GM10847 (cell line): ENCODE data around the gene TSC22D2.

Experiments used
- POLR2A ChIP-seq: IDR thresholded peaks from 2 replicates; pipeline ENCODE4 v1.6.1; 2011; ENCODE audit not compliant: insufficient read length; ENCODE audit errors: extremely low read depth

The TSC22D2 gene

DNA sequence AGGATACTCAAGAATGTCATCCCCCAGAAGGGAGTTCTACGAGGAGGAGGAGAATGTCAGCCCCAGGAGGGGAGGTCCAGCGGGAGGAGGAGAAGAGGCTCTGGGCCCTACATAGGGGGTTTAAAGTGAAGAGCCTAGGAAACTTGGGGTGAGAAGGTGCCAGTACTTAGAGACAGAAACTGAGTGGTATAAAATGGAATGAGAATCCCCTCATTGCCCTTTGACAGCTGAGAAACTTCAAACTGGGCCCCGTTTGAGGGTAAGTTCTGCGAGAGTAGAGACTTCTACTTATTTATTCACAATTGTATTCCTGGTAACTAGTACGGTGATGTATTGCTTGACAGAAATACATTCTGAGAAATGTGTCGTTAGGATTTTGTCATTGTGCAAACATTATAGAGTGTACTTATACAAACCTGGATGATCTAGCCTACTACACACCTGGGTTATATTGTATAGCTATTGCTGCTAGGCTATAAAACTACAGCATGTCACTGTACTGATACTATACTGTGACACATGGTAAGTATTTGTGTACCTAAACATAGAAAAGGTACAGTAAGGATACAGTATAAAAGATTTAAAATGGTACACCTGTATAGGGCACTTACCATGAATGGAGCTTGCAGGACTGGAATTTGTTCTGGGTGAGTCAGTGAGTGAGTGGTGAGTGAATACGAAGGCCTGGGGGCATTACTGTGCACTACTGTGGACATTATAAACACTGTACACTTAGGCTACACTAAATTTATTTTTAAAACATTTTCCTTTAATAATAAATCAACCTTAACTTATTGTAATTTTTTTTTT is 62.0 kb downstream of the TSC22D2 start:
- no peak for TF ChIP-seq POLR2A

- no peak for TF ChIP-seq POLR2A
Observed at GRCh38 chr3:150472421-150472820, 64.3 kb downstream of the TSC22D2 start.

- TF ChIP-seq POLR2A = no peak
Observed at GRCh38 chr3:150479370-150479769, 71.3 kb downstream of the TSC22D2 start.

GRCh38 chr3:150480877-150481276 is 72.8 kb downstream of the TSC22D2 start:
- no peak for TF ChIP-seq POLR2A

DNA sequence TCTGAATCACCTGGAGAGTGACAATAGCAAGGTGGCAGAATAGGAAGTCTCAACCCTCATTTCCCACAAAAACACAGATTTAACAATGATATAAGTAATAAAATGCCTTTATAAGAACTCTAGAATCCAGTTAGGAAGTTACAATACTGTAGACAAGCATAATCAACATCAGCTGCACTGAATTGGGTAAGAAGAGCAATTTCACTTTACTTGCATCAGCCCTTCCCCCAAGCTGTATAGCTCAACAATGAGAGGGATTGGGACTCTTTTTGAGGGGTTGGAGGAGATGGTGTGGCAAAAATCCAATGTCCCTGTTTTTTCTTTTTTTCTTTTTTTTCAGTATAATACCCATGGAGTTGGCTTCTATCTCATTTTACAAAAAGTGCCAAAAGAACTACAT is 75.1 kb downstream of the TSC22D2 start:
- no peak for TF ChIP-seq POLR2A

DNA sequence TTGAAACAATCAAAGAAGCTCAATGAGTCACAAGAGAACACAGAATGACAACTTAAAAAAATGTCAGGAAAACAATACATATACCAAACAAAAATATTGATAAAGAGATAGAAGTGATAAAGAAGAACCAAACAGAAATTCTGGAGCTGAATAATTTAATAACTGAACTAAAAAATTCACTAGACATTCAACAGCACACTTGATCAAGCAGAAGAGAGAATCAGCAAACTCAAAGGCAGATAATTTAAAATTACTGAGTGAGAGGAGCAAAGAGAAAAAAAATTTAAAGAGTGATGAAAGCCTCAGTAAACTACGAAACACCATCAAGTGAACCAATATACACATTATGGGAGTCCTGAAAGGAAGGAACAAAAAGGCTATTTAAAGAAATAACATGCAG is 76.3 kb downstream of the TSC22D2 start:
- TF ChIP-seq POLR2A = no peak

GRCh38 chr3:150488867-150489266 is 80.8 kb downstream of the TSC22D2 start:
- TF ChIP-seq POLR2A = no peak

GRCh38 chr3:150490277-150490986 is 82.3 kb downstream of the TSC22D2 start:
- no peak for TF ChIP-seq POLR2A

DNA sequence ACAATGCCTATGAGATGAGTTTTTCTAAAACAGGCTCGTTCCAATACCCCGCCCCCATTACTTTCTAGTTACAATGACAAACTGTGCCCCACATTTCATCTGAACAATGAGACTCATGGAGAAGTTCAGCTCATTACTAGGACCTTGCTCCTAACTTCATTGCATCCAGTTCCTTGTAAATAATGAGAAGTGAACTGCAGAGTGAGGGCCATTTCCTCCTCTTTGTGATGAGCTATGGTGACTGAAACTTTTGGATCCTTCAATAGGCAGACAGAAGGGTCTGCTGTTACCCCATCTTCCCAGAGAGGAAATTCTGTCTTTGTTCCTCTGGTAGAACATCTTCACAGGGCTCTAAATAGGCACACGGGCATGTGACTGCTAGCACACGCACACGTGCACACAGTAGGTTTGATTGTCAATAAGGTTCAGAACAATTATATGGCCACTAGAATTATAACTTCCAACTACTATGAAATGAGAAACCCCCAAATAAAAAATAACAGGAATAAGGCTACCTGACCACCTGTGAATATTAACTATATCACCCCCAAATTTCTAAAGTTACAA is 86.4 kb downstream of the TSC22D2 start:
- no peak for TF ChIP-seq POLR2A

- TF ChIP-seq POLR2A = no peak
Observed at GRCh38 chr3:150495149-150495548, 87.1 kb downstream of the TSC22D2 start.

DNA sequence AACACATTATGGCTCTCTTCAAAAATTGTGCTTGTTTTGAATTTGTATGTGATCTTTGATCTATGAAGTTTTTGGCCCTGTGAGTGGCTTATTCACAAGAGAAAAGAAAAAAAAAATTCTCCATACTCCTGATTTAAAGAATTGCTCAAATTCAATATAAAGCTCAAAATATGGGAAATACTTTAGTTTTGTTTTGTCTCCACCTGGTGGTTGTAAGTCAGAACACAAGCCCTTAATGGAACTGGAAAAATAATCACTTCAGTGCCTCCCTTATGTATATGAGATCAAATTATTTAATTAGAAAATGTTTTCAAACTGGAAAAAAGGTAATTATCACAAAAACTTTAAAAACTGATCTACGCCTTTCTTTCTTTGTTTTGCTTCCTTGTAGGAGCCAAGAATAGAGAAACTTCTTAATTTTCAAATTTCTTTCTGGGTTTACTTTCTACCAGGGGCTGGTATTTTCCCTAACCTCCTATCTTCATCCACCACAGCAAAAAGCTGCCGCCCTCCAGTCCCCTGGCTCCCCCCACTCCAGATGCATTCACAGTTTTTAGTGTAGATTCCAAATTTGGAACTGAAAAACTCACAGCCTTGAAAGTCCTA is 87.6 kb downstream of the TSC22D2 start:
- TF ChIP-seq POLR2A = no peak

- TF ChIP-seq POLR2A = no peak
Observed at GRCh38 chr3:150497956-150498355, 89.9 kb downstream of the TSC22D2 start.

DNA sequence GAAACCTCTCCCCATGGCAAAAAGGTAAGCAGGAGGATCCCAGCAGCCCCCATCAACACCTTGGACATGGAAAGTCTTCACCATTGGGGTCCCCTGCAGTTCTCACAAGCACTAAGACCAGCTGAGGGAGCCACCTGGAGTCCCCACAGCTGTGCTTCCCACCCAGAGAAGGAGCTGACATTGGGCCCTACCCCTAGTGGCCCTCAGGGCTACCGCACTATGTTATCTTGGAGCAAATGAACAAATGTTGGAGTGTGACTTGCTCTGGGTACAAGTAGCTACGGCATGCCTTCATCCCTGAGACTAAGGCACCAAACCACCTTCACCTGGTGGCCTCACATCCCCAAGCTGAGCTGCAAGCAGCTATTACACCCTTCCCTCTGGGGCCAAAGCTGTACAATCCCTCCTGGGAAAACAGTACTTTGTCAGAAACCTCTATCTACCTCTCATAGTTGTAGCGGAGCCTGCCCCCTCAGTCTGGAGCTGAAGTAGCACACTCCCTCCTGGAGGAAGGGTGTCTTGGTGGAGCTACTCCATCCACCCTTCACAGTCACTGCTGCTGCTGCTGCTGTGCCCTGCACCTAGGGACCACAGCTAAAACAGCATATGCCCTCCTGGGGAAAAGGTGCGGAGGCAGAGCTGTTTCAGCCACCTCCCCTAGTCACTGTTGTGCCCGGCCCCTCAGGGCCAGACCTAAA is 95.5 kb downstream of the TSC22D2 start:
- TF ChIP-seq POLR2A = no peak

GRCh38 chr3:150504483-150504882 is 96.4 kb downstream of the TSC22D2 start:
- TF ChIP-seq POLR2A = no peak

DNA sequence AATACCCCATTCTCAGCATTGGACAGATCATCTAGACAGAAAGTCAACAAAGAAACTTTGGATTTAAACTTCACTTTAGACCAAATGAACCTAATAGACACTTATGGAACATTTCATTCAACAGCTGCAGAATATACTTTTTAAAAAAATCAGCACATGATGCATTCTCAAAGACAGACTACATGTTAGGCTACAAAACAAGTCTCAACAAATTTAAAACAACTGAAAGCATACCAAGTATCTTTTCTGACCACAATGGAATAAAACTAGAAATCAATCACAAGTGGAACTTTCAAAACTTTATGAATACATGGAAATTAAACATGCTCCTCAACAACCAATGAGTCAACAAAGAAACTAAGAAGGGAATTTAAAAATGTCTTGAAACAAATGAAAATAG is 100.3 kb downstream of the TSC22D2 start:
- no peak for TF ChIP-seq POLR2A

- TF ChIP-seq POLR2A = no peak
Observed at GRCh38 chr3:150509780-150510179, 101.7 kb downstream of the TSC22D2 start.
